ENCODE data around the gene ATP23. TPM values are rescaled to one million over a fixed set of nuclear protein-coding genes. Genes with fewer than 3 reads are reported as not detected.

Gene ATP23
- total and polyA plus RNA-seq, 10 of the 15 experiments (the other 5 are each of a cell fraction or from before 2014, with no cell fraction given): 1.6 to 28.1 (median 15.1) TPM

GRCh38 chr12:57943438-57944080 is 2.2 kb downstream of the ATP23 start:
- SMC1A ChIA-PET (ENCODE audit: uncharacterized antibody, unreplicated experiment): interaction anchor here (1.1 to 1.8 kb wide), 2 partner anchors 9 to 111 kb away, joined by 3 to 6 read pairs; no protein-coding TSS in a partner anchor
- peaks cover 6% of the 10 kb centered on the region for H3K79me2 ChIP-seq (ENCODE audit: control insufficient read depth, insufficient read depth, low read length)
- CTCF ChIA-PET: interaction anchor here (0.8 to 1.7 kb wide), 2 partner anchors 10 to 184 kb away, joined by 3 to 4 read pairs; no protein-coding TSS in a partner anchor
- WGBS (ENCODE audit: insufficient coverage, insufficient replicate concordance, low lambda C conversion rate, missing lambda C conversion rate): 75% methylated on average over 2 of the region's 2 CpGs
- no peak for DNase-seq (ENCODE audit: low read depth, low spot score)
- no peak overlapping the region for H3K4me3 ChIP-seq
- BruUV-seq (replicated peaks): no TSS peak
- no peak for FAIRE-seq
- H3K4me1 ChIP-seq (ENCODE audit: control insufficient read depth, insufficient read depth, low read length): peaks cover 7% of the 10 kb centered on the region; the same call in 1 of the 2 replicates
- no peak for ATAC-seq
- H3K9ac ChIP-seq (ENCODE audit: control insufficient read depth, insufficient read depth, low read length): no peak overlapping the region
- no peaks in the 10 kb centered on the region for H4K20me1 ChIP-seq (ENCODE audit: control insufficient read depth, insufficient read depth)
- no peak overlapping the region for H2AFZ ChIP-seq (ENCODE audit: control insufficient read depth, low read depth, low read length)
- no peak overlapping the region for H3K27ac ChIP-seq (ENCODE audit: control insufficient read depth, insufficient read depth)
- RAD21 ChIA-PET (ENCODE audit: unreplicated experiment): interaction anchor here (0.7 to 1.4 kb wide), 3 partner anchors 39 to 110 kb away, joined by 3 read pairs; no protein-coding TSS in a partner anchor
- H3K27me3 ChIP-seq (replicated peaks in 1 of 2; ENCODE audit: control insufficient read depth in 2 of 2, insufficient read depth in 2 of 2, low read length in 1 of 2): no peaks in the 10 kb centered on the region
- H3K4me2 ChIP-seq (ENCODE audit: control insufficient read depth, insufficient read depth): no peak overlapping the region; the same call in 1 of the 2 replicates
- TF ChIP-seq ATF7 (IDR thresholded peaks at IDR 0.05; ENCODE audit: low read depth) (no peak), RELA (IDR thresholded peaks at IDR 0.05; ENCODE audit: borderline replicate concordance, partially characterized antibody) (no peak), TCF3 (IDR thresholded peaks at IDR 0.05; ENCODE audit: borderline replicate concordance, insufficient read depth, low read depth, low read length) (no peak), EZH2 (IDR thresholded peaks at IDR 0.05; ENCODE audit: borderline replicate concordance, control insufficient read depth, low read depth, low read length) (no peak), YBX1 (IDR thresholded peaks at IDR 0.05) (no peak), SREBF1 (IDR thresholded peaks at IDR 0.05; ENCODE audit: low read length) (no peak), NR2C1 (IDR thresholded peaks at IDR 0.05) (no peak), FOXK2 (IDR thresholded peaks at IDR 0.05) (no peak), PAX8 (IDR thresholded peaks at IDR 0.05) (no peak), USF2 (IDR thresholded peaks at IDR 0.05; ENCODE audit: borderline replicate concordance, low read depth, low read length) (no peak), ZBTB40 (IDR thresholded peaks at IDR 0.05; ENCODE audit: borderline replicate concordance) (no peak), CBX3 (IDR thresholded peaks at IDR 0.05; ENCODE audit: borderline replicate concordance, low read depth) (no peak), MYB (IDR thresholded peaks at IDR 0.05; ENCODE audit: borderline replicate concordance, low read depth, low read length) (no peak), WRNIP1 (IDR thresholded peaks at IDR 0.05; ENCODE audit: borderline replicate concordance, low read depth, low read length) (no peak), DPF2 (IDR thresholded peaks at IDR 0.05) (no peak), NR2F1 (conservative IDR thresholded peaks at IDR 0.05) (no peak)
- H3K9me3 ChIP-seq (replicated peaks; ENCODE audit: control insufficient read depth, insufficient read depth, low read length): no peaks in the 10 kb centered on the region
- H3K36me3 ChIP-seq (ENCODE audit: control insufficient read depth in 2 of 2, insufficient read depth in 2 of 2, low read length in 1 of 2): no peaks in the 10 kb centered on the region
- in situ Hi-C loops (cut with MboI): no loop called here
- POLR2A ChIA-PET: interaction anchor here (0.7 to 1.3 kb wide), 3 partner anchors 10 to 161 kb away, joined by 3 to 4 read pairs (median 3); partner anchors contain the start of gene TSFM
- intact Hi-C loops (cut with micrococcal nuclease; ENCODE audit: unreplicated experiment): no loop called here
